ENCODE data around the gene ANGPT4. TPM values are rescaled to one million over a fixed set of nuclear protein-coding genes. Genes with fewer than 3 reads are reported as not detected.
"Not testable (repeated sequence)": the region's sequence is repeated elsewhere in the genome, so short reads cannot be mapped to it uniquely, and the experiment has no call there.

The ANGPT4 gene
- polyA plus RNA-seq, 5 donors, result 0.03 to 0.10 (median 0.08) TPM; not detected in 1

GRCh38 chr20:845226-845868 lies 70.8 kb downstream of the ANGPT4 start:
- DNase-seq, result no peak

GRCh38 chr20:844473-845225 lies 71.5 kb downstream of the ANGPT4 start:
- DNase-seq, result peak; percentile 88 to 91

GRCh38 chr20:843912-844311 lies 72.2 kb downstream of the ANGPT4 start:
- DNase-seq, result no peak

- no peak for DNase-seq
Measured at GRCh38 chr20:842547-842940, 73.6 kb downstream of the ANGPT4 start.

- peak in 1 of 2 donors; percentile 48 for DNase-seq
Measured at GRCh38 chr20:841568-842546, 74.3 kb downstream of the ANGPT4 start.

GRCh38 chr20:840858-841567 lies 75.1 kb downstream of the ANGPT4 start:
- no peak for DNase-seq

GRCh38 chr20:840503-840857 lies 75.7 kb downstream of the ANGPT4 start:
- no peak for DNase-seq

GRCh38 chr20:839626-840025 lies 76.5 kb downstream of the ANGPT4 start:
- no peak for DNase-seq

- DNase-seq, result no peak
Measured at GRCh38 chr20:839015-839414, 77.1 kb downstream of the ANGPT4 start.

- DNase-seq, result no peak
Measured at GRCh38 chr20:836190-836589, 79.9 kb downstream of the ANGPT4 start.

- no peak for DNase-seq
Measured at GRCh38 chr20:835608-836045, 80.5 kb downstream of the ANGPT4 start.

GRCh38 chr20:834151-834746 lies 81.9 kb downstream of the ANGPT4 start:
- DNase-seq, result no peak

- peak; percentile 96 for DNase-seq
Measured at GRCh38 chr20:833450-834150, 82.5 kb downstream of the ANGPT4 start, which contains the start of gene FAM110A. FAM110A (plus strand) TSS chr20:833715; CDS start chr20:844805, 11,090 bp downstream.

GRCh38 chr20:833121-833449 lies 83.0 kb downstream of the ANGPT4 start:
- DNase-seq, result no peak

- DNase-seq, result no peak
Measured at GRCh38 chr20:831956-832355, 84.2 kb downstream of the ANGPT4 start.

GRCh38 chr20:831251-831650 lies 84.9 kb downstream of the ANGPT4 start:
- no peak for DNase-seq

GRCh38 chr20:830011-830521 lies 86.1 kb downstream of the ANGPT4 start:
- DNase-seq, result no peak

- DNase-seq, result no peak
Measured at GRCh38 chr20:829551-829950, 86.6 kb downstream of the ANGPT4 start.

GRCh38 chr20:828987-829386 lies 87.1 kb downstream of the ANGPT4 start:
- no peak for DNase-seq

- not testable (repeated sequence) for DNase-seq
Measured at GRCh38 chr20:827981-828380, 88.2 kb downstream of the ANGPT4 start.

All from right lung (tissue), 5 donors.